Skeletal muscle tissue (tissue), 4 donors: ENCODE measurements around the gene TENM4. TPM values are rescaled to one million over a fixed set of nuclear protein-coding genes. Genes with fewer than 3 reads are reported as not detected.

ENCODE experiments used
- H3K27ac ChIP-seq: one replicate; pipeline ENCODE4 v1.7.0; 2013; ENCODE audit warnings: mild to moderate bottlenecking, low read depth, low read length, inconsistent platforms
- H3K27me3 ChIP-seq, 3 donors: one replicate each; pipeline ENCODE4 v1.7.0; 2013; ENCODE audit warnings: low read length in 3 of 3; ENCODE audit not compliant: control insufficient read depth in 3 of 3, insufficient read depth in 3 of 3
- H3K36me3 ChIP-seq, 3 donors: one replicate each; pipeline ENCODE4 v1.7.0; 2013; ENCODE audit warnings: low read length in 3 of 3; ENCODE audit not compliant: control insufficient read depth in 3 of 3, insufficient read depth in 3 of 3
- H3K4me1 ChIP-seq, 3 donors: one replicate each; pipeline ENCODE4 v1.7.0; 2013; ENCODE audit warnings: low read length in 3 of 3, mild to moderate bottlenecking in 3 of 3; ENCODE audit not compliant: control insufficient read depth in 3 of 3, insufficient read depth in 3 of 3
- H3K4me3 ChIP-seq, 3 donors: one replicate each; pipeline ENCODE4 v1.7.0; 2013; ENCODE audit warnings: low read length in 3 of 3
- H3K9ac ChIP-seq, 3 donors: one replicate each; pipeline ENCODE4 v1.7.0; 2013; ENCODE audit warnings: low read length in 3 of 3, mild to moderate bottlenecking in 3 of 3, moderate library complexity in 2 of 3, low read depth in 1 of 3
- H3K9me3 ChIP-seq, 3 donors: one replicate each; pipeline ENCODE4 v1.7.0; 2013; ENCODE audit warnings: low read length in 3 of 3; ENCODE audit not compliant: control insufficient read depth in 3 of 3
- total RNA-seq: library from RNA; depleted of rRNA; stranded (reverse); fragments of >200 nt; gene quantifications from one replicate; pipeline ENCODE4 v1.2.3, GENCODE V29; 2014
- donor health status: Osteomylitis.

The TENM4 gene
- total RNA-seq, 1 donor from 2014 or later = 18.3 TPM

DNA sequence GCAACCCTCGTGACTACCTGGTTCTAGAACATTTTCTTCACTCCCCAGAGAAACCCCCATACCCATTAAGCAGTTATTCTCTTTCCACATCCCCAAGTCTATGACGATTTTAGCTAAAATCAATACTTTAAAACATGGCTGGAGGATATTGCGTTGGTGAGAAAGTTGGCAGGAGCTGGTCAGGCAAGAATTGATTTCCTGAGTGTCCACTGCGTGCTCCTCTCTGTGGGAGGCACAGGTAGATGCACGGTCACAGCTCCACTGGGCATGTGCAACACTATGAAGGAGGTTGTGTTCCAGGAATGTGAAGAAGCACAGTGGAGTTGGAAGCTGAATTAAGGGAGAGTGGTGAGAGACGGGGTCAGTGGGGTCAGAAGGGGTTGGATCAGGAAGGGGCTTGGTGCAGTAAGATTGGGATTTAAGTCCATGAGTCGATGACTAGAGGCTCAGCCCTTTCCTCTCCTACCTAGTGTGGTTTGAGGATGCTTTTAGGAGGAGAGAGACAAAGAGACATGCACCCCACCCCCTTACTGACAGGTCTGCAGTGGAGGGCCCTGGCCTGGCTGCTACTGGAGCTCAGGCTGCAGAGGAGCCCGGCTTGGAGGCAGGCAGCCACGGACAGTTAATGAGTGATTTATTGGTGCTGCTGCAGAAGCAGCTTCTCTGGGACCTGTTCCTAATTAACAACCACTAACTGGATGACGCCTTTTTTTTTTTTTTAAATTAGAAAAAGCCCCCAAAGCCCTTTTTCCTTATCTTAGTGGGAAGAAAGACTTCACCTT is 395.6 kb downstream of the TENM4 start:
- Histone ChIP-seq H3K9ac (no peak overlapping the region), H3K4me3 (no peak overlapping the region), H3K27me3 (no peaks in the 10 kb centered on the region), H3K36me3 (no peaks in the 10 kb centered on the region), H3K9me3 (no peaks in the 10 kb centered on the region), H3K27ac (no peak overlapping the region), H3K4me1 (no peaks in the 10 kb centered on the region)

DNA sequence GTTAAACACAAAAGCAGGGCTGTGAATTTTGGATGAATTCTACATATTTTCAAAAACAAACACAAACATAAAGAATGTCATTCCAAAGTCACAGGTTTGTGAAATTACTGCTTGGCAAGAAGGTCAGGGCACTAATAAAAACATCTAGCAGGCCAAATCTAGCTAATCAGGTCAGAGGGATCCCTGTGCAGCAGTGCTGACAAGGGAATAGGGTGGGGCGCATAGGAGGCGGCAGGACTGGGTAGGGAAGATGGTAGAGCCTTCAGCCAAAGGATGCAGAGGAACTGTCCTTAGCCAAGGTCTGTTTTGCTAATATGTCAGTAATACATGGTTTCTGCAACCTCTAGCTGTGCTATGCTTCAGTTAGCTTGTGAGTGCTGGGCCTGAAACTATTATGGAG is 396.6 kb downstream of the TENM4 start:
- Histone ChIP-seq H3K9me3 (no peaks in the 10 kb centered on the region), H3K4me1 (no peaks in the 10 kb centered on the region), H3K27ac (no peak overlapping the region), H3K27me3 (no peaks in the 10 kb centered on the region), H3K36me3 (no peaks in the 10 kb centered on the region), H3K9ac (no peak overlapping the region), H3K4me3 (no peak overlapping the region)

DNA sequence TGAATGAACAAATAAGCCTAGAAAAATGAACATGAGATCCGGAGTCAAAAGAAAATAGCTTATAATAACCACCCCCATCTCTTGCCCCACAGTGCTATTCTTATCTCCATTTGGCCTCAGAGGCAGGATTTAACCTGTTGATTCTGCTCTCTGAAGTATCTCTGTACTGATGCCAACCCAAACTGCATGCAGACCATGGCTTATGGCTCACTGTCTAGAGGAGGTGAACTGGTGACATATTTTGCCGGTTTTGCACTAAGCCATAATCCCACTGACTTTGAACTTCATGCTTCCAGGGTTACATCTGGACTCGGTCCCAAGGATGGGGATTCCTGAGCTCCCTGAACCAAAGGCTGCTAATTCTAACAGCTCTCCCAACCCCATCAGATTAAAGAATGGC is 397.1 kb downstream of the TENM4 start:
- Histone ChIP-seq H3K9me3 (no peaks in the 10 kb centered on the region), H3K36me3 (no peaks in the 10 kb centered on the region), H3K4me1 (no peaks in the 10 kb centered on the region), H3K27ac (no peak overlapping the region), H3K4me3 (no peak overlapping the region), H3K9ac (no peak overlapping the region), H3K27me3 (no peaks in the 10 kb centered on the region)

DNA sequence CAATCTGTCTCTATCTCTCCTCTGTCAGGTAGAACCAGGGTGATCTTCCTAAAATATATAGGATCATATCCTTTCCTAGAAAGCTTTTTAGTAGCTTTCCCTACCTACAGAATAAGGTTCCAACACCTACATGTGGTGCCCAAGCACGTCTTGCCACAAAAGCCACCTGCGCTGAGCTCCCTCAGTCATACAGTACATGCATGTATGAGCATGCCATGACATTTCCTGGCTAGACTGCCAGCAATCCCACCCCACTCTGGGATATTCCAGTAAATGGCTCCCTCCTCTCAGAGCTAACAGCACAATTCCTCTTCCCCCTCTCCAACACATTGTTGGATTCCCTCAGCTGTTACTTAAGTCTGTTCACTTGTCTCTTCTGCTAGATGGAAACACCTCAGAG is 398.0 kb downstream of the TENM4 start:
- H3K36me3 ChIP-seq = no peaks in the 10 kb centered on the region
- no peak overlapping the region for H3K9ac ChIP-seq
- H3K9me3 ChIP-seq = no peaks in the 10 kb centered on the region
- H3K27me3 ChIP-seq = no peaks in the 10 kb centered on the region
- no peak overlapping the region for H3K4me3 ChIP-seq
- H3K27ac ChIP-seq = no peak overlapping the region
- H3K4me1 ChIP-seq = no peaks in the 10 kb centered on the region

DNA sequence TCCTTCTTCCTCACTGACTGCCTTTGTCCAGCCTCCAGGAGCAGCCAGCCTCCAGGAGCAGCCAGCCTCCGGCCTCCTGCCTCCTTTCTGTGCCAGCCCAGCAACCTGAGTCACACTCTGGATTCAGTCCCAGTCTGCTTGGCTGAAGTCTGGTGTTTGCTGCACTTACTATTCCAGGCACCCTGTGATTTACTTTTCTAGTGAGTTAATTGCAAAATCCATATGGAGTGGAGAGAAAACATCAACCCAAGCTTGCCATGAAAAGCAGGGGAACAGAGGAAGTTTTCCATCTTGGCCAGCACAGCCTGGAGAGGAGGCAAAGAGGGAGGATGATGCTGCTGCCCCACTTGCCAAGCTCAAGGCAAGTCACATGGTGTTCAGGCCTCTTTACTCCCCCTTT is 400.5 kb downstream of the TENM4 start:
- no peaks in the 10 kb centered on the region for H3K9me3 ChIP-seq
- H3K4me1 ChIP-seq = no peaks in the 10 kb centered on the region
- no peak overlapping the region for H3K9ac ChIP-seq
- no peaks in the 10 kb centered on the region for H3K27me3 ChIP-seq
- H3K27ac ChIP-seq = no peak overlapping the region
- no peak overlapping the region for H3K4me3 ChIP-seq
- H3K36me3 ChIP-seq = no peaks in the 10 kb centered on the region

DNA sequence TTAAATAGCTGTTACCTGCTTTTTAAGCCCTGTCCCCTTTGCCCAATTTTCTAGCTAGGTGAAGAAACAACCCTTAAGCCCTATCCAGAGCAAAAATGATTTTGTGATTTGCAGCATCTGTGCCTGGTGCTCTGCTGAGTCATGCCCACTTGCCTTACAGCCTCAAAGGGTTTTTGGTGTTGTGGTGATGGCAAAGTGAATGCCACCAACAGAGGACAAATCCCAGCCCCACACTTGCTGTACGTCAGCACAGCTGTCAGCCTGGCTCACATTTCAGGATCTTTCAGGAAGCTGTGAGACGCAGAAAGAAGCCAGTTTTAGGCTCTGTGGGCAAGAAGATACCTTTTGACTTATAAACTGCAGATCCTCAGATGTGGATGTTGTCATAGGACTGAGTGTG is 401.7 kb downstream of the TENM4 start:
- Histone ChIP-seq H3K27ac (no peak overlapping the region), H3K27me3 (no peaks in the 10 kb centered on the region), H3K9me3 (no peaks in the 10 kb centered on the region), H3K4me3 (no peak overlapping the region), H3K4me1 (no peaks in the 10 kb centered on the region), H3K9ac (no peak overlapping the region), H3K36me3 (no peaks in the 10 kb centered on the region)

DNA sequence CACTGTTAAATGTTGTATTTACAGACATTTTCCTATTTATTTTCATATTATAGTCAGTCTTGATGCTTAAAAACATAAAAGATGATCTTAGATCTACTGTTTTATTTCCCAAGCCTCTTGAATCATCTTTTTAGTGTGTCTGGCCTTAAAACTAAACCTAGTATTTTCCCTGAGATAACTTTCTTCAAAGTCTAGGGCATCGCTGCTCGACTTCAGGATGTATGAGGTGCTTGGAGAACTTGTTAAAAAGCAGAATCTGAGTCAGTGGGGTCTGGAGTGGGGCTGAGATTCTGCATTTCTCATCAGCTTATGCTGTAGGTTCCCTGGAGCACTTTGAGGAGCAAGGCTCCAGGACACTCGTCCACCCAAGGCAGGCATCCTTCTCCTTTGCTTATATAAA is 404.9 kb downstream of the TENM4 start:
- Histone ChIP-seq H3K9me3 (no peaks in the 10 kb centered on the region), H3K36me3 (no peaks in the 10 kb centered on the region), H3K27me3 (peaks cover 0 to 6% (median 0%) of the 10 kb centered on the region in 3 donors), H3K4me3 (no peak overlapping the region), H3K9ac (no peak overlapping the region), H3K4me1 (peaks cover 0 to 6% (median 4%) of the 10 kb centered on the region in 3 donors), H3K27ac (no peak overlapping the region)

DNA sequence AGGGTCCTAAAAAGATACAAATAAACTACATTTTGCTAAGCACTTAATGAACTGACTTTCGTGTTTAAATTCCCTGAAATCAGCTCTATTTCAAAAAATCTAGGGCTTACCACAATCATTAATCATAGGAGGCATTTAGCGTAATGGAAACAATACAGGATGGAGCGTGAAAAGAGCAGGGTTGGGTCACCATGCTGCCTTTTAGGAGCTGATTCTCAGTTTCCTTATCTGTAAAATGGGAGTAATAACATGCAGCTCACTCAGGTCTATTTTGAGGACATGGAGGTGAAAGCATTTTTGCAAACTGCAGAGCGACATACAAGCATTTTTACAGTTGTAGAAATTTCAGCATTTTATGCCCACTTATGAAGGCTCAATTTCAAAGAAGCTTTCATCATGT is 407.0 kb downstream of the TENM4 start:
- no peak overlapping the region for H3K9ac ChIP-seq
- no peak overlapping the region for H3K27ac ChIP-seq
- no peaks in the 10 kb centered on the region for H3K36me3 ChIP-seq
- H3K27me3 ChIP-seq = peaks cover 0 to 6% (median 0%) of the 10 kb centered on the region in 3 donors
- H3K4me3 ChIP-seq = no peak overlapping the region
- peaks cover 9 to 17% (median 14%) of the 10 kb centered on the region in 3 donors for H3K4me1 ChIP-seq
- H3K9me3 ChIP-seq = no peaks in the 10 kb centered on the region

DNA sequence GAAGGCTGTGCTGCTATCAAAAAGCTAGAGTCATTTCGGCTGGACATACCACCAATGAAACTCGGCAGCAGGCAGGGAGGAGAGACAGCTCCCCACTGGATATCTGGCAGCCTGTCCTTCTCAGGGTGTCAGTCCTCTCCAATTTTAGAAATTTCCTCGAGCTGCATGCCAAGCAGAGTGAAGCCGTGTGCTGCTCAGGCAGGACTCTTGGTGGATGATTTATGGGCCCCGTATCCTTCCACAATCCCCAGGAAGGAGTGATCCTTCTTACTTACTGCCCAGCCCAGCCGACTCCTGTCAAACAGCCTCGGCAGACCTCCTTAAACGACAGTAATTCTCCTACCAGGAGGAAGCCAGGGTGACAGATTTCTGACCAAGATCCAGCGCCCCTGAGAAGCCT is 410.4 kb downstream of the TENM4 start:
- Histone ChIP-seq H3K27ac (no peak overlapping the region), H3K4me1 (peaks cover 9 to 17% (median 14%) of the 10 kb centered on the region in 3 donors), H3K4me3 (no peak overlapping the region), H3K27me3 (peaks cover 0 to 6% (median 0%) of the 10 kb centered on the region in 3 donors), H3K9ac (no peak overlapping the region), H3K36me3 (no peaks in the 10 kb centered on the region), H3K9me3 (no peaks in the 10 kb centered on the region)

DNA sequence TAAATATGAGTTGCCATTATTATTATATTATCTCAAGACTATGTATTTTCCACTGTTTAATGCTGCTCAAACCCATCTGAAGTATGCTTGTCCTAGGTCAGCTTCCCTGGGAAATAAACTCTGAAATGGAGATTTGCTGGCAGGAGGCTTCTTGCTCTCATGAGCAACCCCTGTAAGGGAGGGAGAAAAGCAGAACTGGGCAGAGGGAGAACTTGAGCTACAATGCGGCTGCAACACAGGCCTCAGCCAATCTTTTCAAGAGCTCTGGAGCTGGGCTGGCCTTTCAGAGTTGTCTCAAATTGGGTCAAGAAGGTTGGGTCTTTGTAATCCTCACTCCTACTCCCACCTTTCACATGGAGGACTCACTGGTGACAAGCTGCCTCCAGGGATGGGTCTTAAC is 412.6 kb downstream of the TENM4 start:
- H3K9me3 ChIP-seq = no peaks in the 10 kb centered on the region
- H3K27me3 ChIP-seq = peaks cover 0 to 6% (median 0%) of the 10 kb centered on the region in 3 donors
- H3K27ac ChIP-seq = no peak overlapping the region
- H3K4me3 ChIP-seq = no peak overlapping the region
- no peaks in the 10 kb centered on the region for H3K36me3 ChIP-seq
- H3K4me1 ChIP-seq = peaks cover 9 to 17% (median 14%) of the 10 kb centered on the region in 3 donors
- H3K9ac ChIP-seq = no peak overlapping the region
